ENCODE measurements around the gene HAND1.

GRCh38 chr5:154517181-154517580 is 39.2 kb upstream of the HAND1 start:
- TF ChIP-seq, protein P1, sequence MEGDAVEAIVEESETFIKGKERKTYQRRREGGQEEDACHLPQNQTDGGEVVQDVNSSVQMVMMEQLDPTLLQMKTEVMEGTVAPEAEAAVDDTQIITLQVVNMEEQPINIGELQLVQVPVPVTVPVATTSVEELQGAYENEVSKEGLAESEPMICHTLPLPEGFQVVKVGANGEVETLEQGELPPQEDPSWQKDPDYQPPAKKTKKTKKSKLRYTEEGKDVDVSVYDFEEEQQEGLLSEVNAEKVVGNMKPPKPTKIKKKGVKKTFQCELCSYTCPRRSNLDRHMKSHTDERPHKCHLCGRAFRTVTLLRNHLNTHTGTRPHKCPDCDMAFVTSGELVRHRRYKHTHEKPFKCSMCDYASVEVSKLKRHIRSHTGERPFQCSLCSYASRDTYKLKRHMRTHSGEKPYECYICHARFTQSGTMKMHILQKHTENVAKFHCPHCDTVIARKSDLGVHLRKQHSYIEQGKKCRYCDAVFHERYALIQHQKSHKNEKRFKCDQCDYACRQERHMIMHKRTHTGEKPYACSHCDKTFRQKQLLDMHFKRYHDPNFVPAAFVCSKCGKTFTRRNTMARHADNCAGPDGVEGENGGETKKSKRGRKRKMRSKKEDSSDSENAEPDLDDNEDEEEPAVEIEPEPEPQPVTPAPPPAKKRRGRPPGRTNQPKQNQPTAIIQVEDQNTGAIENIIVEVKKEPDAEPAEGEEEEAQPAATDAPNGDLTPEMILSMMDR (IDR thresholded peaks at IDR 0.05; ENCODE audit: insufficient read depth, low read length), result no peak
- TF ChIP-seq, protein P2, sequence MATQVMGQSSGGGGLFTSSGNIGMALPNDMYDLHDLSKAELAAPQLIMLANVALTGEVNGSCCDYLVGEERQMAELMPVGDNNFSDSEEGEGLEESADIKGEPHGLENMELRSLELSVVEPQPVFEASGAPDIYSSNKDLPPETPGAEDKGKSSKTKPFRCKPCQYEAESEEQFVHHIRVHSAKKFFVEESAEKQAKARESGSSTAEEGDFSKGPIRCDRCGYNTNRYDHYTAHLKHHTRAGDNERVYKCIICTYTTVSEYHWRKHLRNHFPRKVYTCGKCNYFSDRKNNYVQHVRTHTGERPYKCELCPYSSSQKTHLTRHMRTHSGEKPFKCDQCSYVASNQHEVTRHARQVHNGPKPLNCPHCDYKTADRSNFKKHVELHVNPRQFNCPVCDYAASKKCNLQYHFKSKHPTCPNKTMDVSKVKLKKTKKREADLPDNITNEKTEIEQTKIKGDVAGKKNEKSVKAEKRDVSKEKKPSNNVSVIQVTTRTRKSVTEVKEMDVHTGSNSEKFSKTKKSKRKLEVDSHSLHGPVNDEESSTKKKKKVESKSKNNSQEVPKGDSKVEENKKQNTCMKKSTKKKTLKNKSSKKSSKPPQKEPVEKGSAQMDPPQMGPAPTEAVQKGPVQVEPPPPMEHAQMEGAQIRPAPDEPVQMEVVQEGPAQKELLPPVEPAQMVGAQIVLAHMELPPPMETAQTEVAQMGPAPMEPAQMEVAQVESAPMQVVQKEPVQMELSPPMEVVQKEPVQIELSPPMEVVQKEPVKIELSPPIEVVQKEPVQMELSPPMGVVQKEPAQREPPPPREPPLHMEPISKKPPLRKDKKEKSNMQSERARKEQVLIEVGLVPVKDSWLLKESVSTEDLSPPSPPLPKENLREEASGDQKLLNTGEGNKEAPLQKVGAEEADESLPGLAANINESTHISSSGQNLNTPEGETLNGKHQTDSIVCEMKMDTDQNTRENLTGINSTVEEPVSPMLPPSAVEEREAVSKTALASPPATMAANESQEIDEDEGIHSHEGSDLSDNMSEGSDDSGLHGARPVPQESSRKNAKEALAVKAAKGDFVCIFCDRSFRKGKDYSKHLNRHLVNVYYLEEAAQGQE (IDR thresholded peaks at IDR 0.05; ENCODE audit: insufficient replicate concordance, low read depth), result no peak
- TF ChIP-seq POLR2AphosphoS5 (IDR thresholded peaks at IDR 0.05; ENCODE audit: low read depth), result no peak
- TF ChIP-seq GABPA (IDR thresholded peaks at IDR 0.05; ENCODE audit: low read depth), result no peak
- TF ChIP-seq SPI1 (IDR thresholded peaks at IDR 0.05; ENCODE audit: borderline replicate concordance, low read depth), result no peak

Measured in HL-60 (cell line).